Subcutaneous adipose tissue (tissue), 4 donors: Measurements from ENCODE around the gene SP140. TPM values are rescaled to one million over a fixed set of nuclear protein-coding genes. Genes with fewer than 3 reads are reported as not detected.

ENCODE experiments used
- total RNA-seq, 4 donors: library from RNA; depleted of rRNA; stranded (reverse); fragments of >200 nt; gene quantifications; one replicate each; pipeline ENCODE4 v1.1.0, GENCODE V29; 2016
- TF ChIP-seq, protein P1 (sequence below): fragments of 450-650 bp; IDR thresholded peaks from one replicate; pipeline ENCODE4 v1.5.1; 2016; ENCODE audit warnings: low read depth, mild to moderate bottlenecking, control low read depth, antibody characterized with exemption, moderate library complexity

Gene SP140
- total RNA-seq, 4 donors from 2014 or later = 0.19 to 4.2 (median 2.9) TPM

DNA sequence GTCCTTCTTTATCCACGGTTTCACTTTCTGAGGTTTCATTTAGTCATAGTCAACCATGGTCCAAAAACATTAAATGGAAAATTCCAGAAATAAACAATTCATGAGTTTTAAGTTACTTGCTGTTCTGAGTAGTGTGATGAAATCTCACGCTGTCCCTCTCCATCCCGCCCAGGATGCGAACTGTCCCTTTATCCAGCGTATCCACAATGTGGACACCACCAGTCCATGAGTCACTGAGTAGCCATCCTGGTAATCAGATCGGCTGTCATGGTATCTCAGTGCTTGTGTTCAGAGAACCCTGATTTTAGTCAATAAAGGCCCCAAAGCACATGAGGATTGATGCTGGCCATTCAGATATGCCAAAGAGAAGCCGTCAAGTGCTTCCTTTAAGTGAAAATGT is 105.2 kb downstream of the SP140 start:
- TF ChIP-seq, protein P1, sequence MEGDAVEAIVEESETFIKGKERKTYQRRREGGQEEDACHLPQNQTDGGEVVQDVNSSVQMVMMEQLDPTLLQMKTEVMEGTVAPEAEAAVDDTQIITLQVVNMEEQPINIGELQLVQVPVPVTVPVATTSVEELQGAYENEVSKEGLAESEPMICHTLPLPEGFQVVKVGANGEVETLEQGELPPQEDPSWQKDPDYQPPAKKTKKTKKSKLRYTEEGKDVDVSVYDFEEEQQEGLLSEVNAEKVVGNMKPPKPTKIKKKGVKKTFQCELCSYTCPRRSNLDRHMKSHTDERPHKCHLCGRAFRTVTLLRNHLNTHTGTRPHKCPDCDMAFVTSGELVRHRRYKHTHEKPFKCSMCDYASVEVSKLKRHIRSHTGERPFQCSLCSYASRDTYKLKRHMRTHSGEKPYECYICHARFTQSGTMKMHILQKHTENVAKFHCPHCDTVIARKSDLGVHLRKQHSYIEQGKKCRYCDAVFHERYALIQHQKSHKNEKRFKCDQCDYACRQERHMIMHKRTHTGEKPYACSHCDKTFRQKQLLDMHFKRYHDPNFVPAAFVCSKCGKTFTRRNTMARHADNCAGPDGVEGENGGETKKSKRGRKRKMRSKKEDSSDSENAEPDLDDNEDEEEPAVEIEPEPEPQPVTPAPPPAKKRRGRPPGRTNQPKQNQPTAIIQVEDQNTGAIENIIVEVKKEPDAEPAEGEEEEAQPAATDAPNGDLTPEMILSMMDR = no peak

DNA sequence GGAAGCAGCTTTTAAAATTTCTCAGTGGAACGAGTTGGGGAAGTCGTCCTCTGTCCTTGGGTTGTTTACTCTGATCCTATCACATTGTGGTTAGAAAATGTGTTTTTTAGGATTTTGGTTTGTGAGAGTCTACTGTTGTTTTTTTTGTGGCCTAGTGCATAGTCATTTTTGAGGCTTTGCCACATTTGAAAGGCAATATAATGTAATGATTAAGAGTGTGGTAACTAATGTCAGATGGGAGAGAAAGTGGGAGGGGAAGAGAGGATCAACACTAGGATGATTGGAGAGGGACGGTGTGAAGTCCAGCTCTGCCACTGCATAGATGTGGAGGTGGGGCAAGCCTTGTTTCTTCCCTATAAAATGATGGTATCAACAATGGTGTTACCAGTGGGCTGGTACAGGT is 109.9 kb downstream of the SP140 start:
- TF ChIP-seq, protein P1 = no peak

DNA sequence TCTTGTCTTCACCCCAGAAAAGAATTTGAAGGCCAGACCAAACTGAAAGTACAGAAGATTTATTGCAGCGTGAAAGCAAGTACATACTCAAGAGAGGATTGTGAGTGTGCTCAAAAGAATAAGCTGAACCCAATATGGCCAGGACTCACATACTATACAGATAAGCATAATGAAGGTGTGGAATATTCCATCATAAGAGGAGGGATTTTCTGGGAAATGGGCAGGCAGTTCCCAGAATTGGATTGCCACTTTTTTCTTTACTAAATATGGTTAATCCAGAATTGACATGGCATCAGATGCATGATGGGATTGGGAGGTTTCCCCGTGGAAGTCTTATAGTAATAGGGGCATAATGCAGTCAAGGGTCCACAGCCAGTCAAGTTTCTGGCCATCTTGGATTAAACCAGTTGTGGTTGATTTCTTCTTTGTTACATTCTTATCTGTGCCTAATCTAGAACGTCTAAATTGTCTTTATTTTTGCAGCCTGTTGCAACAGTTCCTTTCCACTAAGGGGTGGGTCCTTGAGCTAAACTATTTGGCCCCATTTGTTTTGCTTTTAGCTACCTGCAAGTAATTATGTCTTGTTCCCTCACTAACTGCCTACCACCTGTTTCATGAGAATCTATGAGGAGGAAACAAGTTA is 110.4 kb downstream of the SP140 start:
- TF ChIP-seq, protein P1 = no peak

DNA sequence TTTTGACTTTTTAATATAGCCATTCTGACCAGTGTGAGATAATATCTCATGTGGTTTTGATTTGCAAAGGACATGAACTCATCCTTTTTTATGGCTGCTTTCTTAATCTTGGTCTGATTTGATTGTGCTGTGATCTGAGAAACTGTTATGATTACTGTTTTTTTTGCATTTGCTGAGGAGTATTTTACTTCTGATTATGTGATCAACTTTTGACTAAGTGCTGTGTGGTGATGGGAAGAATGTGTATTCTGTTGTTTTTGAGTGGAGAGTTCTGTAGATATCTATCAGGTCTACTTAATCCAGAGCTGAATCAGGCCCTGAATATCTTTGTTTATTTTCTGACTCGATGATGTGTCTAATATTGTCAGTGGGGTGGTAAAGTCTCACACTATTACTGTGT is 118.2 kb downstream of the SP140 start:
- TF ChIP-seq, protein P1 = no peak

DNA sequence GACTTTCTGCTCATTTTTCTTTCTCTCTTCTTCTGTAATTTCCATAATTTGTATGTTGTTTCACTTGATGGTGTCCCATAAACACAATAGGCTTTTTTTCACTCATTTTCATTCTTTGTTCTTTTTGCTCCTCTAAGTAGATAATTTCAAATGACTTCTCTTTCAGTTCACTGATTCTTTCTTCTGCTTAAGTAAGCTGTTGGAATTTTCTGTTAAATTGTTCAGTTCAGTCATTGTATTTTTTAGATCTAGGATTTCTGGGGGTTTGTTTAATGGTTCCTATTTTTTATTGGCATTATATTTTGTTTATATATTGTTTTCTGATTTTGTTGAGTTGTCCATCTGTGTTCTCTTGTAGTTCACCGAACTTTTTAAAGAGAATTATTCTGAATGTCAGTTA is 120.9 kb downstream of the SP140 start:
- TF ChIP-seq, protein P1 = no peak

DNA sequence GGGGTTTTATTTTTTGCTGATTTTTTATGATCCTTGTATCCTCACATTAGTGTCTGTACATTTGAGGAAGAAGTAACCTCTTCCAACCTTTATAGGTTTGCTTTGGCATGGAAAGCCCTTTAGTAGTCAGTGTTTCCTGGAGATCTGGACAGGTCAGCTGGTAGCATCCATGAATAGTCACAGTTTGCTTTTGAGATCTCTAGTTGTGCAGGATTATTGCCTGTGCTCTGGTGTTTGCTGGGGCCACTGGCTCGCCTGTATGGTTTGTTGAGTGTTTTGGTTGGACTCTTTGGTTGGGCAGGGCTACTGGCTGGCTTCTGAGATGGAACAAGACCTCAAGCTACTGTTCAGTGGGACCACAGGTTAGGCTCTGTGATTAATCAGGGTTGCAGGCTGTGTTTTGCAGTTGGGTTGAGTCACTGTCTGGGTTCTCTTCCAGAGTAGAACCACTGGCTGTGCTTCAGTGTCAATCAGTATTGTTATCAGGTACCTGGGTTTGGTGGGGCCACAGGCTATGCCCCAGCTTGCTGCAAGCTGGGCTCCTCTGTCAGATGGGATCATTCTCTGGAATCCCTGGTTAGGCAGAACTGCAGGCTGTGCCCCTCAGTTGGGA is 121.5 kb downstream of the SP140 start:
- TF ChIP-seq, protein P1 = no peak

DNA sequence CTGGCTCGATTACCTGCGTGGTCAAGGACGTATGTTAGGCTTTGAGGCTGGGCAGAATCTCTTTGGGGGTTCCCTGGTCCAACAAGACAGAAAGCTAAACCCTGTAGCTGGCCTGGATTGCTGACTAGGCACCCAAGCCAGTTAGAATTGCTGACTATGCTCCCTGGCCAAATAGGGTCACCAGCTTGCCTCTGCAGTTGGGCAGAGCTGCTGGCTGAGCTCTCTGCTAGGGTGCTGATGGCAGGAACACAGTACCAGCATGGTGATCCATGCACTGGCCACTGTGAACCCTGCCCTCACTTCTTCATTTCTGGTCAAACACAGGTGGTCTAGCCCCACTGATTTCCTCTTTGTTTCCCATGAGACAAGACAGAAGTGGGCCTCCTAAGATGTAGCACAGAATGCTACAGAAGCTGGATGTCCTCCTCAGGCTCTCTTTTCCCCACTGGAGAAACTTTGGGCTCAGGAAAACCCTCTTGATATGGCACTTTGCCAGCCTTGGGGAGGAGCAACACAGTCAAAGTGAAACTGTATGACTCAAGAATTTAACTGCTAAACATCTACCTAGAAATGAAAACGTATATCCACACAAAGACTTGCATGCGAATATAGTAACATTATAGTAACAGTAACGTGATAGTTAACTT is 122.2 kb downstream of the SP140 start:
- TF ChIP-seq, protein P1 = no peak
